ENCODE results near the gene MEF2A. TPM values are rescaled to one million over a fixed set of nuclear protein-coding genes. Genes with fewer than 3 reads are reported as not detected.

MEF2A gene
- total RNA-seq, 4 donors from 2014 or later: 16.9 to 47.5 (median 24.3) TPM

- Histone ChIP-seq H3K27me3 (no peaks in the 10 kb centered on the region), H3K4me3 (no peak overlapping the region), H3K4me1 (peaks cover 19 to 70% (median 40%) of the 10 kb centered on the region in 3 donors), H3K9me3 (no peaks in the 10 kb centered on the region), H3K36me3 (no peaks in the 10 kb centered on the region), H3K27ac (no peak overlapping the region)
- TF ChIP-seq, protein P1, sequence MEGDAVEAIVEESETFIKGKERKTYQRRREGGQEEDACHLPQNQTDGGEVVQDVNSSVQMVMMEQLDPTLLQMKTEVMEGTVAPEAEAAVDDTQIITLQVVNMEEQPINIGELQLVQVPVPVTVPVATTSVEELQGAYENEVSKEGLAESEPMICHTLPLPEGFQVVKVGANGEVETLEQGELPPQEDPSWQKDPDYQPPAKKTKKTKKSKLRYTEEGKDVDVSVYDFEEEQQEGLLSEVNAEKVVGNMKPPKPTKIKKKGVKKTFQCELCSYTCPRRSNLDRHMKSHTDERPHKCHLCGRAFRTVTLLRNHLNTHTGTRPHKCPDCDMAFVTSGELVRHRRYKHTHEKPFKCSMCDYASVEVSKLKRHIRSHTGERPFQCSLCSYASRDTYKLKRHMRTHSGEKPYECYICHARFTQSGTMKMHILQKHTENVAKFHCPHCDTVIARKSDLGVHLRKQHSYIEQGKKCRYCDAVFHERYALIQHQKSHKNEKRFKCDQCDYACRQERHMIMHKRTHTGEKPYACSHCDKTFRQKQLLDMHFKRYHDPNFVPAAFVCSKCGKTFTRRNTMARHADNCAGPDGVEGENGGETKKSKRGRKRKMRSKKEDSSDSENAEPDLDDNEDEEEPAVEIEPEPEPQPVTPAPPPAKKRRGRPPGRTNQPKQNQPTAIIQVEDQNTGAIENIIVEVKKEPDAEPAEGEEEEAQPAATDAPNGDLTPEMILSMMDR (IDR thresholded peaks at IDR 0.05): no peak
- TF ChIP-seq POLR2A (IDR thresholded peaks at IDR 0.05): no peak
- intact Hi-C loops (cut with DNase I): no loop called here
- WGBS, 2 donors: 97% methylated on average over 2 of the region's 2 CpGs
- DNase-seq: no peak
These were observed 50.3 kb downstream of the MEF2A start for GRCh38 chr15:99616129-99616528.

DNA sequence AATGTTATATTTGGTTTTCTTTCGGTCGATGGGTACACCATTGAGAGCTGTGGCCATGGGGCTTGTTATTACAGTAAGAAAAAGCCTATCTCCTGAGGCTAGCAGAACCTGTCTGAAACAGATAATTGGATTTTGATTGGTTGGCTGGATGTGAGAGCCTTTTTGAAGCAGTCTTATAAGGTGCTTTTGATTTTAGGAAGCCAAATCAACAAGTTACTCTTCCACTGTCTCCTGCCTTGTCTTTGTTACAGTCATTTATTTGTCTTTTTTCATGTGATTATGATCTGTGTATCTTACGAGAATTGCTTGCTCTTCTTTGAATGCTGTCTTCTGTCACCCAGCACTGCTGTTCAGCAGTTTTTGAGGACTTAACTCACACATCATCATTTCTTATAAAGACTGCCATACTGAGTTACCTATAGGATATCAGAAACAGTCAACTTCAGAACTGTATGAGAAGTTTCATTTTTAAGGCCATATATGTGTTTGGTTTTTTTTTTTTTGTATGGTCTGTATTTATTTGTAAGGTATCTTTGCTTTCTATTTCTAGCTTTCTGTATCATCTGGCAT is 51.1 kb downstream of the MEF2A start:
- Histone ChIP-seq H3K4me3 (no peak overlapping the region), H3K36me3 (no peaks in the 10 kb centered on the region), H3K9me3 (no peaks in the 10 kb centered on the region), H3K27ac (peak overlapping the region in 1 of 4 donors; percentile 12), H3K27me3 (no peaks in the 10 kb centered on the region), H3K4me1 (peaks cover 19 to 70% (median 40%) of the 10 kb centered on the region in 3 donors)
- intact Hi-C loops (cut with DNase I): no loop called here
- WGBS, 2 donors: 80 to 87% methylated on average over 3 of the region's 3 CpGs
- DNase-seq: no peak
- TF ChIP-seq, protein P1 (IDR thresholded peaks at IDR 0.05): no peak
- no peak for TF ChIP-seq POLR2A (IDR thresholded peaks at IDR 0.05)

GRCh38 chr15:99618941-99619411 is 53.2 kb downstream of the MEF2A start:
- Histone ChIP-seq H3K4me3 (no peak overlapping the region), H3K4me1 (peaks cover 19 to 55% (median 33%) of the 10 kb centered on the region in 3 donors), H3K9me3 (no peaks in the 10 kb centered on the region), H3K27me3 (no peaks in the 10 kb centered on the region), H3K36me3 (no peaks in the 10 kb centered on the region), H3K27ac (peak overlapping the region in 3 of 4 donors; percentile 3 to 18 (median 12))
- DNase-seq: no peak
- TF ChIP-seq, protein P1 (IDR thresholded peaks at IDR 0.05): no peak
- no peak for TF ChIP-seq POLR2A (IDR thresholded peaks at IDR 0.05)
- intact Hi-C loops (cut with DNase I): no loop called here
- 44 to 55% methylated on average over 6 of the region's 6 CpGs for WGBS, 2 donors

GRCh38 chr15:99619712-99620111 is 53.9 kb downstream of the MEF2A start:
- intact Hi-C loops (cut with DNase I): no loop called here
- Histone ChIP-seq H3K27me3 (no peaks in the 10 kb centered on the region), H3K4me3 (no peak overlapping the region), H3K36me3 (no peaks in the 10 kb centered on the region), H3K4me1 (peaks cover 13 to 48% (median 27%) of the 10 kb centered on the region in 3 donors), H3K9me3 (no peaks in the 10 kb centered on the region), H3K27ac (peak overlapping the region in 2 of 4 donors; percentile 3 to 18)
- 66 to 76% methylated on average over 2 of the region's 2 CpGs for WGBS, 2 donors
- TF ChIP-seq, protein P1 (IDR thresholded peaks at IDR 0.05): no peak
- TF ChIP-seq POLR2A (IDR thresholded peaks at IDR 0.05): no peak
- no peak for DNase-seq

DNA sequence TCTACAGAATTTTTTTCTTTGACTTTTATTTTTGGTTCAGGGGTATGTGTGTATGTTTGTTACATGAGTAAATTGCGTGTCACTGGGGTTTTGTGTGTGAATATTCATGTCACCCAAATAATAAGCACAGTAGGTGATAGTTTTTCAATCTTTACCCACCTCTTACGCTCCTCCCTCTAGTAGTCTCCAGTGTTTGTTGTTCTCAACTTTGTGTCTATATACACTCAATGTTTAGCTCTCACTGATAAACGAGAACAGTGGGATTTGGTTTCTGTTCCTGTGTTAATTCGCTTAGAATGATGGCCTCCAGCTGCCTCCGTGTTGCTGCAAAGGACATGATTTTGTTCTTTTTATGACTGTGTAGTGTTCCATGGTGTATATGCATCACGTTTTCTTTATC is 54.4 kb downstream of the MEF2A start:
- no peaks in the 10 kb centered on the region for H3K9me3 ChIP-seq
- H3K27me3 ChIP-seq: no peaks in the 10 kb centered on the region
- H3K27ac ChIP-seq: no peak overlapping the region
- H3K4me3 ChIP-seq: no peak overlapping the region
- no peaks in the 10 kb centered on the region for H3K36me3 ChIP-seq
- WGBS, 2 donors: 85 to 87% methylated on average over 6 of the region's 6 CpGs
- intact Hi-C loops (cut with DNase I): no loop called here
- no peak for DNase-seq
- no peak for TF ChIP-seq POLR2A (IDR thresholded peaks at IDR 0.05)
- H3K4me1 ChIP-seq: peaks cover 9 to 43% (median 22%) of the 10 kb centered on the region in 3 donors
